Right cardiac atrium (tissue), 5 donors: Measurements from ENCODE around the gene HS3ST5. TPM values are rescaled to one million over a fixed set of nuclear protein-coding genes. Genes with fewer than 3 reads are reported as not detected.
"Not testable (repeated sequence)": the region's sequence is repeated elsewhere in the genome, so short reads cannot be mapped to it uniquely, and the experiment has no call there.

Experiments used
- ATAC-seq, 2 donors: fragments of 200-7000 bp; cut with Tn5 transposase; one replicate each; pipeline versions ENCODE4 v1.8.0 to v1.9.1; 2020; ENCODE audit warnings: moderate library complexity in 2 of 2, mild to moderate bottlenecking in 1 of 2
- DNase-seq, 3 donors: peaks; one replicate each; pipeline ENCODE4 v3.0.0-alpha.2; 2020
- H3K27ac ChIP-seq: one replicate; pipeline ENCODE4 v1.5.1; 2013; ENCODE audit warnings: mild to moderate bottlenecking, low read length, control low read depth, moderate library complexity
- H3K27me3 ChIP-seq: one replicate; pipeline ENCODE4 v1.6.1; 2013; ENCODE audit not compliant: control insufficient read depth, insufficient read depth
- H3K4me1 ChIP-seq: one replicate; pipeline ENCODE4 v1.6.1; 2013; ENCODE audit warnings: low read length; ENCODE audit not compliant: control insufficient read depth, insufficient read depth
- H3K4me3 ChIP-seq: one replicate; pipeline ENCODE4 v1.5.1; 2013; ENCODE audit warnings: low read length, control low read depth
- H3K9me3 ChIP-seq: one replicate; pipeline ENCODE4 v1.6.1; 2013; ENCODE audit warnings: low read length; ENCODE audit not compliant: control insufficient read depth
- WGBS: extraction: QIAGEN DNeasy Blood & Tissue Kit; methylation state at CpG from one replicate; pipeline ENCODE4 v1.1.7; 2013; 5-methylcytosine and 5-hydroxymethylcytosine counted together
- intact Hi-C, 4 donors: fragments of 100-400 bp; cut with DNase I; formaldehyde crosslinking; loops; one replicate each; pipeline versions ENCODE4 v1.11.0 to v1.14.0; 2022 to 2023
- polyA plus RNA-seq: library from polyadenylated mRNA; stranded (reverse); fragments of 200-250 nt; gene quantifications from one replicate; pipeline ENCODE4 v1.2.3, GENCODE V29; 2013
- total RNA-seq, 4 donors: library from RNA; stranded (reverse); fragmentation: NEBNext Ultra II Directional; extraction: Animal tissue kit (Norgen Biotek cat#: 25700); gene quantifications; one replicate each; pipeline ENCODE4 v1.2.1, GENCODE V29; 2021
- donor health status: healthy with polysubstance abuse.
- donor health status: DM: no; HTN: yes; CAD: no.
- donor health status: DM: no; HTN: no; CAD: no.
- donor health status: DM: no; HTN: yes; CAD: no; lungs with severe emphysema.
- donor health status: DM: yes; HTN: yes; CAD: no.

HS3ST5 gene
- total and polyA plus RNA-seq, 5 donors = not detected

DNA sequence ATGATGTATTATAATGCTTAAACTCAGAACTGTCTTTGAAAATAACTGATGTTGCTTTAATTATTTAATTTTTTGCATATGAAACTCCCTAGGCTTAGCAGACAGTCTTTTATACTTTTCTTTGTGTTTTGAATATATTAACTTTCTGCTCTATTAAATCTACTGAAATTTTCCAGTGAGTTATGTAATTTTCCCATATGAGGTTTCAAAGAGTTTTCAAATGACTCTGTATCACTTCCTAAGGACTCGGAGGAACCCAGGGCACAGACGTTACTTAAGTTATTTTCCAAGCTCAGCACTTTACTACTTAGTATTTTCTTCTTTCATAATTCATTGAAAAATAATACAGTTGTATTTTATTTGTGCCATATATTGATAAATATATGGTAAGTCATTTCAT is 122.6 kb downstream of the HS3ST5 start:
- Histone ChIP-seq H3K27me3 (no peaks in the 10 kb centered on the region), H3K4me1 (no peaks in the 10 kb centered on the region), H3K27ac (no peak overlapping the region), H3K9me3 (no peaks in the 10 kb centered on the region), H3K4me3 (no peak overlapping the region)
- ATAC-seq (no peak), DNase-seq (no peak)
- intact Hi-C loops = no loop called here
- 72% methylated on average over 2 of the region's 2 CpGs for WGBS

DNA sequence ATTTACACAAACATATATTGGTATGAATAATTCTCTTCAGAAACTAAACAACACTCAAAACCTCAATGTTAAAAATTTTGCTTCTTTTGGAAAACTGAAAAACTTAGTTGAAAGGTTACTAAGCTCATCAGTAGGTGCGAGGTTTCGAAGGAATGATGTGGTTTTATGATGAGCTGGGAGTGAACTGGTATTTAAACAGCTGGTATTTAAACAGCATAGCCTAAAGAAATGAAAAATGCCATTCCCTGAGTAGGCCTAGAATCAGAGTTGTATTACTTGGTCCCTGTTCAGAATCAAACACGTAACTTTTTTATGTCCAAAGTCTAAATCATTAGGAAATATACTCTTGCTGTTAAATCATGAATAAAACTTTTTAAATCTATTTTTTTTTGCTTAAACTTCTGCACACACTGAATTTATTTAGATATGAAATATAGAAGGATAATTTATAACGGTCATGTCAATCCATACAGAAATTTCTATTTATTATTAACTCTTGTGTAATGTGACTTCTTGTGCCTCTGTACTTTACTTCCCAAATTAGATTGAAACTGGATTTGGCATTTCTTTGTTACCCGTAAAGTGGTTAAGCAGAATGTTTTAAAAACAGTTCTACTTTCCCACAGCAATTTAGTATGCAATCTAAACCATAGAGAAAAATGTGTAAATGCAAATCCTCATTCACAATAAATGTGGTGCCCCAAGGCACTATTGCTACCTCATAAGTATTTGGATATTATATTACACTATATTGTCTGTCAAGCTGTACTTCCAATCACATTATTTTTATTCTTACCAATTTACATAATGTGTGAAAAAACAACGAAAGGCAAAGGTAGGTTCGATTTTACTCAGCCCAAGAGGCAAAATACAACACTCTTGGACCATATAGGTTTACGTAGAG is 124.1 kb downstream of the HS3ST5 start:
- WGBS = 89% methylated on average over 8 of the region's 8 CpGs
- Histone ChIP-seq H3K4me3 (no peak overlapping the region), H3K27ac (no peak overlapping the region), H3K4me1 (no peaks in the 10 kb centered on the region), H3K27me3 (no peaks in the 10 kb centered on the region), H3K9me3 (no peaks in the 10 kb centered on the region)
- DNase-seq (no peak), ATAC-seq (no peak)
- intact Hi-C loops = no loop called here

DNA sequence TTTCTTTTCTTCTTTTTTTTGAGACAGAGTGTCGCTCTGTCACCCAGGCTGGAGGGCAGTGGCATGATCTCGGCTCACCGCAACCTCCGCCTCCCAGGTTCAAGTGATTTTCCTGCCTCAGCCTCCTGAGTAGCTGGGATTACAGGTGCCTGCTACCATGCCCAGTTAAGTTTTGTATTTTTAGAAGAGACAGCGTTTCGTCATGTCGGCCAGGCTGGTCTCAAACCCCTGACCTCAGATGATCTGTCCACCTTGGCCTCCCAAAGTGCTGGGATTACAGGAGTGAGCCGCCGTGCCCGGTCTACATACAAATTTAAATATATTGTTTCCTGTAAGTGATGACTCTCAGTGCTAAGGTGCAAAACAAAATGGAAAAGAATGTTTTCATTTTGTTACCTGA is 124.8 kb downstream of the HS3ST5 start:
- H3K4me1 ChIP-seq, H3K4me3 ChIP-seq, H3K27ac ChIP-seq, H3K9me3 ChIP-seq, DNase-seq, ATAC-seq, intact Hi-C loops, H3K27me3 ChIP-seq: not testable (repeated sequence)
- WGBS = 93% methylated on average over 10 of the region's 10 CpGs

DNA sequence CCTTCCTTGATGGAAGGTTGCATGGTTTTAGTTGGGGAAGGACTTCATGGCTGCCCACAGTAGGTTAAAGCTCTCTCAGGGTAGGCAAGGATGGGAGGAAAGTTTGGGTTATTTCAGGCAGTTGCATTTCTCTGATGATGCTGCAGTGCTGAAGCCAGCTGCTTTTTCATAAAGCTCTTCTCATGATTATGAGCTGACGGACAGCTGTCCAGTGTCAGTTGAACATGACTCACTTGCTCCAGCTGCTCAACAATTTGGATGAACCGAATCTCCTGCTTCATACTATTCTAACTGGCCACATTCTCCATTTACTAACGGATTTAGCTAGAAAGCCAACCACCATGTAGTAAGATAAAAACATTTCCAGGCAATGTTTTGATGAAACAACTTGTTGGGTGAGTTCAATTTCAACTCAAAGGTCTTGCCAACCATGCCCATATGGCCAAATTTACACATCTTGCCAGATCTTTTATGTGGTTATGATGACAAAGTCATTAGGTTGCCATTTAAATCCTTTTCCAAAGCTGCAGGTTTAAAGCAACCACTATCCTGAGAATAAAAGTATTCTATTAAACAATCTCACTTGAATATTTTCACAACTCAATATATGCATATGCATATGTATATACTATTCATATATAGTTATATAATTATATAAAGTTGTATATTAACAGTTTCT is 125.9 kb downstream of the HS3ST5 start:
- 75% methylated on average over 3 of the region's 3 CpGs for WGBS
- DNase-seq = no peak

DNA sequence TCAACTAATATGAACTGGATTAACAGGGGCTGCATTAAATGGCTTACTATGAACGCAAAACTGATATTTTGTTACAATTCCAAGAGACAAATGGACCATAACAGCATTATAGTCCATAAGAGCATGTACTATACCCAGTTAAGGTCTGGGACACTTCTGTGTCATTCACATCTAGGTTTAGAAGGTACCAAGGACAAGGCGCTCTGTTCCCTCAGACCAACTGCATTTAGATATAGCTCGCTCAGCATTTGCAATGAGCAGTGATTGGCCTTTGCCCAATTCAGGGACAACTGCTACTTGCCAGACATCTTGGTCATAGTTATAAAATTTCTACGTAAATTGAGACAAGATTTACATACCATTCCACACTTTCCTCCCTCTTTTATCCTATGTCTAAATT is 132.4 kb downstream of the HS3ST5 start:
- no peak overlapping the region for H3K4me3 ChIP-seq
- no peaks in the 10 kb centered on the region for H3K4me1 ChIP-seq
- 78% methylated on average over 4 of the region's 4 CpGs for WGBS
- H3K27ac ChIP-seq = no peak overlapping the region
- DNase-seq (no peak), ATAC-seq (no peak)
- intact Hi-C loops = no loop called here
- H3K9me3 ChIP-seq = no peaks in the 10 kb centered on the region
- no peaks in the 10 kb centered on the region for H3K27me3 ChIP-seq

More for the DNA sequence above, 125.9 kb downstream of the HS3ST5 start:
- no peak for ATAC-seq
- no peaks in the 10 kb centered on the region for H3K9me3 ChIP-seq
- H3K4me1 ChIP-seq = no peaks in the 10 kb centered on the region
- H3K27me3 ChIP-seq = no peaks in the 10 kb centered on the region
- H3K4me3 ChIP-seq = no peak overlapping the region
- intact Hi-C loops = no loop called here
- H3K27ac ChIP-seq = no peak overlapping the region

DNA sequence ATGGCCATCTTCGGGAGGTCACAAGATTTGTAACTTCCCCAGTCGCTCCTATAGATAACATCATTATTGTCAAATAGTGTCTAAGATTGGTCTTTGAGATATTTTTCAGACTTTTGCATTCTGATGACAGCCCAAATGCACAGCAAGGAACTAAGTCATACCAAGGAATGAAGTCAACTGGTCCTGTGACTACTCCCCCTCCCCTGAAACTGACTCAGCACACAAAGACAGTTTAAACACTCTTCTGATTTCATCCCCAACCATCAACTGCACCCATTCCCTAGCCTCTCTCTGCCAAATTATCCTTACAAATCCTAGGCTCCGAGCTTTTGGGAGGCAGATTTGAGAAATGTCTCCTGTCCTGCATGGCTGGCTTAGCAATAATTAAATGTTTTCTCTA is 139.4 kb downstream of the HS3ST5 start:
- H3K4me3 ChIP-seq = no peak overlapping the region
- DNase-seq (no peak), ATAC-seq (no peak)
- 80% methylated on average over 3 of the region's 3 CpGs for WGBS
- H3K9me3 ChIP-seq = no peaks in the 10 kb centered on the region
- no peaks in the 10 kb centered on the region for H3K27me3 ChIP-seq
- H3K27ac ChIP-seq = no peak overlapping the region
- intact Hi-C loops = no loop called here
- H3K4me1 ChIP-seq = no peaks in the 10 kb centered on the region

DNA sequence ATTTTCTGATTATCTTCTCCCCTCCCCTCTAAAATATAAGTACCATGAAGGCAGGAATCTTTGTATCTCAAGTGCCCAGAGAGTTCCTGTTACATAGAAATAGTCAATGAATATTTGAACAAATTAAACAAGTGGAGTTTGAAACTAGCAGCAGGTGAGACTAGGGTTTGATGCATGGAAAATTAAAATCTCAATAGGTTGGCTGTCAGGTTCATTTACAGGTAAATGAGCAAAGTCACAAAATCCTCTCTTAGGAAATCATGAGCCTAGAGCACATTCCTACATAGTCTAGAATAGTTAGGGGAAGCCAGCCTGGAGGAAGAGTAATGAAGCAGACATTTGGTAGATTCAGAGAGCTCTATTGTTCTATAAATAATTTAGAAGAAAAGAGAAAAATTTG is 140.4 kb downstream of the HS3ST5 start:
- no peak overlapping the region for H3K27ac ChIP-seq
- no peaks in the 10 kb centered on the region for H3K27me3 ChIP-seq
- intact Hi-C loops = no loop called here
- no peaks in the 10 kb centered on the region for H3K4me1 ChIP-seq
- DNase-seq = no peak
- H3K4me3 ChIP-seq = no peak overlapping the region
- ATAC-seq = no peak
- no peaks in the 10 kb centered on the region for H3K9me3 ChIP-seq

DNA sequence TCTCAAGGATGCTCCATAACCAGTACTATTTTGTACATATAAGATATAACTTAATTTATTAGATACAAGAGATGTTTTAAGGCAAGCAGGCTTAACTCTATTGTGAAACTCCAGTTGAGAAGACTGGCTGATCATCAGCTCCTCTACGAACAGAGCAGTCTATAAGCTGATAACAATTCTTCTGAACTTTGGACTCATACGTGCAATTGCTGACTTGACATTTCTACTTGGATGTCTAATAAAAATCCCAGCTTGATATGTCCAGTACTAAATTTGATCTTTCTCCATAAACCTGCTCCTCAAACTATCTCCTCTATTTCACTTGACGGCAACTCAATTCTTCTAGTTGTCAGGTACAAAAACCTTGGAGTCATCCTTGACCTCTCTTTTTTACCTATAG is 141.9 kb downstream of the HS3ST5 start:
- intact Hi-C loops = no loop called here

DNA sequence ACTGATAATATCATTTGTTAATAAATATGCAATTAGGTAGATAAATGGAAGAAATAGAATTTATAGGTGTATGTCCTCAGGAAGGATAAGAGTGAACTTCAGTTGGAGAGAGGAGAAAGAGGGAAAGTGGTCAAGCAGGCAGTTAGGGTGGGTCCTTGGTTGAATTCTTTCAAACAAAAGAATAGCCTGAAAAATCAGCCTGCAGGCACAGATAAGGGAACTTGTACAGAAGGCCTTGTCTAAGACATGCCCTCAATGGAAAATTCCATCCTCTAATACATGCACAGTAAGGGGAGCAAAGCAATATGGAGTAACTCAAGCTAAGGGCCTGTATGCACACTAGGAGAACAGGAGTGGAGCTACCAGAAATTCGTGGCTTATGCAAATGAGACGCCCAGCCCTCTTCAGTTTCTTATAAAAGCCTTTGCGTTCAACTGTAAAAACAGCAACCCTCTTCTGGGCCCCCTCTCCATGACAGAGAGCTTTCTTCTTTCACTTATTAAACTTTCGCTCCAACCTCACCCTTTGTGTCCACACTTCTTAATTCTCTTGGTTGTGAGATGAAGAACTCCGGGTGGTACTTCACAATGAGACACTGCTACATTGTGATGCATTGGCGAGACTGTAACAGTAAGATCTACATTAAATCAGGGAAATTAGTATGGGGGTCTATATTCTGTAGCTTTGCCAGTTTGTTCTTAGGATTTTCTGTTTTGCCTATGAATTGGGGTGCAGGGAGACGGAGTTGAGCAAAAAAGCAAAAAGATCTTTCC is 147.0 kb downstream of the HS3ST5 start:
- Histone ChIP-seq H3K4me3 (no peak overlapping the region), H3K27ac (no peak overlapping the region), H3K27me3 (no peaks in the 10 kb centered on the region), H3K9me3 (no peaks in the 10 kb centered on the region), H3K4me1 (no peaks in the 10 kb centered on the region)
- 75% methylated on average over 7 of the region's 7 CpGs for WGBS
- DNase-seq (no peak), ATAC-seq (no peak)
- intact Hi-C loops = no loop called here

More for the DNA sequence above, 141.9 kb downstream of the HS3ST5 start:
- ATAC-seq (no peak), DNase-seq (no peak)
- no peaks in the 10 kb centered on the region for H3K4me1 ChIP-seq
- 67% methylated on average over 3 of the region's 3 CpGs for WGBS
- H3K9me3 ChIP-seq = no peaks in the 10 kb centered on the region
- H3K27ac ChIP-seq = no peak overlapping the region
- no peaks in the 10 kb centered on the region for H3K27me3 ChIP-seq
- no peak overlapping the region for H3K4me3 ChIP-seq

DNA sequence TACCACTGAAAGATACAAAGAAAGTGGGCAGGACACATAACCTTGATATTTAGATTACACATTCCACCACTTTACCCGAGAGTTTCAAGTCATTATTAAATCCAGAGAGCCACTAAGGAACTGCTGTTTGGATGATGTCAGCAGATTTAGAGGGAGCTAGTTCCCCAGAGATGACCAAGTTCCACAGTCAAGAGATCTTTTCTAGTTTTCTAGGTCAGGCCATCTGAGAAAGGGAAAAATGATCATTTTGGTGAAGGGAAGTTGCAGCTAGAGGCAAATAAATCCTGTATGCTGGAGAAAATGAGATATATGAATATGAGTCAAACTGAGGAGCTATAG is 147.8 kb downstream of the HS3ST5 start:
- intact Hi-C loops = no loop called here
- WGBS = 41% methylated on average over 1 of the region's 1 CpG
- H3K4me1 ChIP-seq = no peaks in the 10 kb centered on the region
- no peak overlapping the region for H3K27ac ChIP-seq
- H3K27me3 ChIP-seq = no peaks in the 10 kb centered on the region
- DNase-seq (no peak), ATAC-seq (peak in 1 of 2 donors; percentile 64)
- H3K4me3 ChIP-seq = no peak overlapping the region
- H3K9me3 ChIP-seq = no peaks in the 10 kb centered on the region
